ENCODE results near the gene CLDN22.
"Not testable (repeated sequence)": the region's sequence is repeated elsewhere in the genome, so short reads cannot be mapped to it uniquely, and the experiment has no call there.

The CLDN22 gene

GRCh38 chr4:183347566-183347965, 27.5 kb upstream of the CLDN22 start:
- DNase-seq (ENCODE audit: low read depth in 3 of 3, low spot score in 1 of 3) = no peak

GRCh38 chr4:183347146-183347545, 27.1 kb upstream of the CLDN22 start:
- DNase-seq (ENCODE audit: low read depth in 3 of 3, low spot score in 1 of 3) = no peak

- DNase-seq (ENCODE audit: low read depth in 3 of 3, low spot score in 1 of 3) = no peak
Observed at GRCh38 chr4:183345261-183345660, 25.2 kb upstream of the CLDN22 start.

- DNase-seq (ENCODE audit: low read depth in 3 of 3, low spot score in 1 of 3) = no peak
Observed at GRCh38 chr4:183344523-183345255, 24.6 kb upstream of the CLDN22 start.

GRCh38 chr4:183343730-183344129, 23.7 kb upstream of the CLDN22 start:
- DNase-seq (ENCODE audit: low read depth in 3 of 3, low spot score in 1 of 3) = no peak

- no peak for DNase-seq (ENCODE audit: low read depth in 3 of 3, low spot score in 1 of 3)
Observed at GRCh38 chr4:183342541-183343533, 22.8 kb upstream of the CLDN22 start.

- DNase-seq (ENCODE audit: low read depth in 3 of 3, low spot score in 1 of 3) = no peak
Observed at GRCh38 chr4:183337833-183338232, 17.8 kb upstream of the CLDN22 start.

- no peak for DNase-seq (ENCODE audit: low read depth in 3 of 3, low spot score in 1 of 3)
Observed at GRCh38 chr4:183337349-183337748, 17.3 kb upstream of the CLDN22 start.

- no peak for DNase-seq (ENCODE audit: low read depth in 3 of 3, low spot score in 1 of 3)
Observed at GRCh38 chr4:183335369-183335940, 15.4 kb upstream of the CLDN22 start.

GRCh38 chr4:183333983-183334382, 13.9 kb upstream of the CLDN22 start:
- DNase-seq (ENCODE audit: low read depth in 3 of 3, low spot score in 1 of 3) = no peak

GRCh38 chr4:183333202-183333601, 13.1 kb upstream of the CLDN22 start:
- DNase-seq (ENCODE audit: low read depth in 3 of 3, low spot score in 1 of 3) = no peak

GRCh38 chr4:183332447-183332846, 12.4 kb upstream of the CLDN22 start:
- no peak for DNase-seq (ENCODE audit: low read depth in 3 of 3, low spot score in 1 of 3)

GRCh38 chr4:183330841-183331240, 10.8 kb upstream of the CLDN22 start:
- no peak for DNase-seq (ENCODE audit: low read depth in 3 of 3, low spot score in 1 of 3)

- no peak for DNase-seq (ENCODE audit: low read depth in 3 of 3, low spot score in 1 of 3)
Observed at GRCh38 chr4:183329954-183330742, 10.1 kb upstream of the CLDN22 start.

- DNase-seq (ENCODE audit: low read depth in 3 of 3, low spot score in 1 of 3) = no peak
Observed at GRCh38 chr4:183329244-183329643, 9.2 kb upstream of the CLDN22 start.

- no peak for DNase-seq (ENCODE audit: low read depth in 3 of 3, low spot score in 1 of 3)
Observed at GRCh38 chr4:183328832-183329231, 8.8 kb upstream of the CLDN22 start.

GRCh38 chr4:183327827-183328226, 7.8 kb upstream of the CLDN22 start:
- DNase-seq (ENCODE audit: low read depth in 3 of 3, low spot score in 1 of 3) = no peak

- no peak for DNase-seq (ENCODE audit: low read depth in 3 of 3, low spot score in 1 of 3)
Observed at GRCh38 chr4:183326853-183327252, 6.8 kb upstream of the CLDN22 start.

GRCh38 chr4:183326387-183326786, 6.3 kb upstream of the CLDN22 start:
- DNase-seq (ENCODE audit: low read depth in 3 of 3, low spot score in 1 of 3) = not testable (repeated sequence)

- no peak for DNase-seq (ENCODE audit: low read depth in 3 of 3, low spot score in 1 of 3)
Observed at GRCh38 chr4:183324619-183325018, 4.5 kb upstream of the CLDN22 start.

- DNase-seq (ENCODE audit: low read depth in 3 of 3, low spot score in 1 of 3) = not testable (repeated sequence)
Observed at GRCh38 chr4:183324056-183324455, 4.0 kb upstream of the CLDN22 start.
